GM15510 (cell line): ENCODE measurements around the gene SLC31A1.

Experiments
- POLR2A ChIP-seq: IDR thresholded peaks from 3 replicates; pipeline ENCODE4 v1.6.1; 2011; ENCODE audit warnings: borderline replicate concordance; ENCODE audit not compliant: insufficient read length; ENCODE audit errors: extremely low read depth

Gene SLC31A1

DNA sequence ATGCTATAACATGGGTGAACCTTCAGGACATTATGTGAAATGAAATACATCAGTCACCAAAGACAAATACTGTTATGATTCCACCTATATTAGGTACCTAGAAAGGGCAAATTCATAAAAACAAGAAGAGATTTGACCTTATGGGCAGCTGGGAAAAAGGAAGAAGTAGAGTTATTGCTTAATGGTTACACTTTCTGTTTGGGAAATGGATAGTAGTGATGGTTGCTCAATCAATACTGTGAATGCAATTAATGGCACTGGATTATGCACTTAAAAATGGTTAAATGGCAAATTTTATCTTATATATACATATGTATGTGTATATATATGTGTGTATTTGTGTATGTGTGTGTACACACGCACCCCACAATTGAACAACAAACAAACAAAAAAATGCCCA lies 15.5 kb upstream of the SLC31A1 start:
- TF ChIP-seq POLR2A = no peak

DNA sequence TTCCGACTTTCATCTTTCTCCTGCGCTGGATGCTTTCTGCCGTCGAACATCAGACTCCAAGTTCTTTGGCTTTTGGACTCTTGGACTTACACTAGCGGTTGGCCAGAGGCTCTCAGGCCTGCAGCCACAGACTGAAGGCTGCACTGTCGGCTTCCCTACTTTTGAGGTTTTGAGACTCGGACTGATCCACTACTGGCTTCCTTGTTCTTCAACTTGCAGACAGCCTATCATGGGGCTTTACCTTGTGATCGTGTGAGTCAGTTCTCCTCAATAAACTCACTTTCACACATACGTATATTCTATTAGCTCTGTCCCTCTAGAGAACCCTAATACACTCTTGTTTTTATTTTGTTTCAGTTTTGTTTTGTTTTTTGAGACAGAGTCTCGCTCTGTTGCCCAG lies 10.5 kb upstream of the SLC31A1 start:
- no peak for TF ChIP-seq POLR2A

DNA sequence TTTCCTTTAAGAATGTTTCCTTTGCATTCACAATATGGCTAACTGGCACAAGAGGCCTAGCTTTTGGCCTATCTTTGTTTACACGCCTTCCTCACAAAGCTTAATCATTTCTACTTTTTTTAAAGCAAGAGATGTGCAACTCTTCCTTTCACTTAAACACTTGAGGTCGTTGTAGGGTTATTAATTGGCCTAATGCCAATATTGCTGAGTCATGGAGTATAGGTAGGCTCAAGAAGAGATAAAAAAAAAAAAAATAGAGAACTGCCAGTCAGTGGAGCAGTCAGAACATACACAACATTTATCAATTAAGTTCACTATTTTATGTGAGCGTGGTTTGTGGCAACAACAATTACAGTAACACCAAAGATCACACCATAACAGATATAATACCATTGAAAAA lies 6.2 kb upstream of the SLC31A1 start:
- no peak for TF ChIP-seq POLR2A

DNA sequence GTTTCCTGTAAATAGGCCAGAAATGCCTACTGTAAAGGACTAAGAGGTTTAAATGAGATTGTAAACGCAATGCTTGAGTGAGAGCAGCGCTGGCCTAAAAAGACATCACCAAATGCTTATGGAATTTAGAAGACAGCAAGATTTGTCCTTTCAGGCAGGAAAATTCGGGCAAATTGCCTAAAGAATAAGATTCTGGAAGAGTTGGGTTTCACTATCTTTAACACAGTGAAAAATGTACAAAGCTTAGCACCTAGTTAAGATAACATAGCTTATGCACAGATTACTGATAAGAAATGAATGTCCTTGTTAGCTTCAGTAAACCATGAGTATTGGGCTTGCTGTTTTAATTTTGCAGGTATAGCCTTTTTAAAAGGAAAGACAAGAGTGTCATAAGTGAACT lies 4.9 kb upstream of the SLC31A1 start:
- TF ChIP-seq POLR2A = no peak

DNA sequence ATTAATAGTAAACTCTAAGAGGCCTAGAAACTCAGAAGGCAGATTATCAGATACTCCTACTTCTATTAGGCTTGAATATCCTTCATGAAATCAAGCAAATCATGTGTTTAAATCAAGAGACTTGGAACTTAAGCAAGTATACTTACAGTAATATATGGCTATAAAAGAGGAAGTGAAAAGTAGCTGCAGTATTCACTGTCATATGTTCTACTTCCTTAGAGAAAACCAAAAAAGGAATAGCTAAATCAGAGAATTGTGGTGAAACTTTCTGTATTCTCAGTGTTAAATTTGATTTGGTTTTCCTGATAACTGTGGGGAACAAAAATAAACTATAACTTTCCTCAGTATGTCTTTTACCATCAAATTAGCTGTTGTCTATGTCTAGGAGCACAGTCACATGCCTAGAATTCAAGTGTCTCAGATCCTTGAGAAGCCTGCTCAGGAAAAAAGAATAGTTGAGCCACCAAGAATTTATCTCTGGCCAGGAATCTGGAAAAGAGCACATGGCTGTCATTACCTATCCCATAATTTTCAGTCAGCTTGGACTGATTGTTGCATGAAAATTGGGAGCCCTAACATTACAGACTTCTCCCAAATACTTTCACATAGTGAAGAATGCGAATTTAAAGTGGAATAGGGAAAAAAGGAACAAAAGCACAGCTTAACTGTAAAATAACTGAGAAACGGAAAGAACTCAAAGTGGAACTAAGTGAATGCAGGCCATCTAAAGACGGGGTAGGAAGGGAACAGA lies 2.0 kb upstream of the SLC31A1 start:
- TF ChIP-seq POLR2A = no peak

DNA sequence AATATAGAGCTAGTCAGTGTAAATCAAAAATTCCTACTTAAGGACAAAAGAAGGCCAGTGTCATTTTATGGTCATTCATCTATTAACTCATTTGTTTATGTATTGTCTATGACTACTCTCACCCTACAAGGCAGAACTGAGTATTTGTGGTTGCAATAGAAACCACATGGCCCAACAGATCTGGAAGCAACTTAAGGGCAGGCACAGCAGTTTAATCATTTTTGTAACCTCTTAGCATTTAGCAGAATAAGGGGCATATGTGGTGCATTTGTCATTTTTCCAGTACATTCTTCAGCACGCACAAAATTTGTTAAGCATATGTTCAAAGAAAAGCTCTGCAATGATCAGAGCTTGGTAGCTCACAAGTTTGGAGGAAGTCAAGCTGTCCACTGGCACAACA lies 1.4 kb upstream of the SLC31A1 start:
- TF ChIP-seq POLR2A = no peak

DNA sequence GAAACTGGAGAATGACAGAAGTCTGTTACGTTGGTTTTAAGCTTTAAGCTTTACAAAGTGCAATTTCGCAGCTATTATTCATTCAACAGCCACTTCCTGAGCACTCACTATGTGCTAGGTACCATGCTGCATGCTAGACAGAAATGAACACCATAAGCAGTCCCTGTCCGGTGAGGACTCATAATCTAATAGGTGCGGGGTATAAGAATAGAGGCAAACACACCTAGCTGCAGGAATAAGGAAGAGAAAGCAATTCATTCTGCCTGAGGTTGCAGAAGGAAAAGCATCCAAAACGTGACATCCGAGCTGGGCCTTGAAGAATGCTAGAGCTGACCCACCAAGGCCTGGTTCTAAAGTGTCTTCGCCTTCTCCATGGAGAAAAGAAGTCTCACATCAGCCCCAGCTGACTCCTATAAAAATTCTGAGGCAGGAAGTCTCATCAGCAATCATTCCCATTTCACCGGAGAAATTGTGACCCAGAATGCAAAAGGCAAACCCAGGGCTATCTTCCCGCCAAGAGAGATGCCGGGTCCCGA lies 809 bp upstream of the SLC31A1 start:
- no peak for TF ChIP-seq POLR2A

DNA sequence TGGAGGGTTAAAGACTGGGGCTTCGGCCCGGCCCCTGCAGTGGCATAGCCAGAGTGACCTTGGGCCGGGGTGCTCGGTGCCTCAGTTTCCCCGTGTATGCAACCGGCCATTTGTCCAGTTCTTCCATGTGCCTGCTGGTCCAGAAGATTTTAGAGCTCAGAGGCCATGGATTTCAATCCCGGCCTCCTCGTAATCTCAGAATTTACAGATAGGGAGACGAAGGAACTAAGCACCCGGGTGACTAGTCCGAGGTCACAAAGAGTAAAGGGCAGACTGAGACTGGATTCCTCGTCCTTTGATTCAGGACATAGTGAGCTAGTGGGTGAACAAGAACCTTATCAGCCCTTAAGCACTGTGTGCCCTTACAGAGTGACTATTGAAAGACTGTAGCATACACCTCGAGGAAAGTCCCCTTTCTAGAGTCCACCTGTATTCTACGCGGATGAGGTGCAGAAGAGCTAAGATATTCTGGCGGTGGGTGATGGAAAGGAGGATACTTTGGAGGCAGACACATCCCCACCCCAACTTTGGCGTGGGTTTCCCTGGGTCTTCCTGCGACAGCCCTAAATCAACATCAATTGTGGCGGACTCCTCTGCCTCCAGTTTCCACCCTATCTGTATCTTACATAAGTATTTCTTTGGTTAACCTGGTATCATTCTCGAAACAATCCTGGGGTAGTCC lies 597 bp downstream of the SLC31A1 start:
- TF ChIP-seq POLR2A = no peak

DNA sequence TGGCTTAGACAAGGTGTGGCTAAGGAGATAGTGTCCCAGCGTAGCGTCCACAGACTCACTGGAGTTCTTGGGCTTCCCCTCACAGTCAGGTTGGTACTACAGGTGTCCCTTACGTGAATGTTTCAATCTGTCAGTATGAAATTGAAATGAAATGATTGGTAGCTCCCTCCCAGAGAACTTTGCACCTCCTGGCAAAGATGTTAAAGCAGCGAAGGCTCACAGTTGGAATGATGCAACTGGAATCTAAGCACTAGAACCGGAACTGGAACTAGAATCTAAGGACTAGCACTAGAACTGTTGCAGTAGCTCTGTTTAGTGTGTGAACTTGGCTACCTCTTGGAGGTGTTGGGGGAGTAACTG lies 1.1 kb downstream of the SLC31A1 start:
- no peak for TF ChIP-seq POLR2A

DNA sequence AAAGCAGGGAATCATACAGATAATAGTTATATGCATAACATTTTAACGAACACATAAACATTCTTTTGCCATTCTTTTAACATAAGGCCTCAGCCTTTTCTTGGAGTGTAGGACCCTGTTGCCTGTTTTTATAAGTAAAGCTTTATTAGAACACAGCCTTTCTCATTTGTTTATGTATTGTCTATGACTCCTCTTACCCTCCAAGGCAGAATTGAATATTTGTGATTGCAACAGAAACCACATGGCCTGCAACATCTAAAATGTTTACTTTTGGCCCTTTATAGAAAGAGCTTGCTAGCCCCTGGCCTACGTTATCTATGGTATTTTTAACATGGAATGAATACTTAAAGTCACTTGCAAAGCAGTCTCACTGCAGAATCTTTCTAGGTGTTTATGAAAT lies 2.6 kb downstream of the SLC31A1 start:
- no peak for TF ChIP-seq POLR2A

DNA sequence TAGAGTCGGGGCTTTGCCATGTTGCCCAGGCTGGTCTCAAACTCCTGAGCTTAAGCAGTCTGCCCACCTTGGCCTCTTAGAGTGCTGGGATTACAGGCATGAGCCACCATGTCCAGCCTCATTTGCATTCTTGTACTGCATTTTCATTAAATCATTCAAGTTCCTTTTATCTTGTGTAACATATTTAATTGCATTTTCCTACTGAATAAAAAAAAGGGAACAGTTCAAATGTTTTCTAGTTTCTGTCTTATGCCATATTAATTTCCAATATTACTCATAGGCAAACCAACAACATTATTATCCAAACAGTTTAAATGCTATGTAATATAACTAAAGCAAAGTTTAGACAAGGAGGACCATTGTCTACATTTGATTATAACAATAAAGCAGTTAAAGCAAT lies 6.1 kb downstream of the SLC31A1 start:
- TF ChIP-seq POLR2A = no peak

DNA sequence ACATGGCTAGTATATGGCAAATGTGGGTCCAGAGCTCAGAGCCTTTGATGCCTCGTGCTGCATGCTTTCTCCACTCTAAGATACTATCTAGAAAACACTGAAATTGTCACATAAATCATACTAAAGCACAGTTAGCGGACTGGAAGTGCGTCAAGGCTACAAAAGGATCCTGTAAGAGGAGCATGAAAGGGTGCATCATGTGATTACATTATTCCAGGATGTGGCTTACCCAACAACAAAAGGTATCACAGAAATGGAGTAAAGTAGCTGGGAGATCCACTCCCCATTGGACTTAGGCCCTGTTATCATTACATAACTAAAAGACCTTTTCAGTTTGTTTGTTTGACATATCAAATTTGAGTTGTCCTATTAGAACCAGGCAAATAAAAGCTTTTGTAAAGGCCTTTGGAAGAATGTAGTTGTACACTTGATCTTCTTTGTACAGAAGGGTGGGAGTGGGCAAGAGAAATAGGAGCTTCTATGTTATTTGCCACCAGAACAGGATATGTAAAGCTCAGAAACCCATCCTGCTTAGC lies 6.9 kb downstream of the SLC31A1 start:
- no peak for TF ChIP-seq POLR2A

DNA sequence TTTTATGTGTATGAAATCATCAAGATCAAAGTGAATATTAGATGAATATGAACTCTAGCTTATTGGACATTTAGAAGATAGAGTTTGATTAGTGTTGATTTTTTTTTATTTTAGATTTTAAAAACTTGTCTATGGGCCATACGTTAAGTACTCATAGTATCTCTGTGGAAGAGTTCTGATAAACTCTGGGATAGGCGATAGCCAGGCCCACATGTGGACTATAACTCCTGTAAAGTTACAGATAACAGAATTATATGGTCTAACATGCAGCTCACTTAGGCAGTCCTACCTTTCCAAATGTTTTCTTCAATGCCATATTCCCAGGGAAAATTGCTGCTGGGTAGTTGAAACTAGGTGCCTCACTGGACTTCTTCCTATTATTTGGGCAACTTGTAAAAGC lies 10.4 kb downstream of the SLC31A1 start:
- no peak for TF ChIP-seq POLR2A

DNA sequence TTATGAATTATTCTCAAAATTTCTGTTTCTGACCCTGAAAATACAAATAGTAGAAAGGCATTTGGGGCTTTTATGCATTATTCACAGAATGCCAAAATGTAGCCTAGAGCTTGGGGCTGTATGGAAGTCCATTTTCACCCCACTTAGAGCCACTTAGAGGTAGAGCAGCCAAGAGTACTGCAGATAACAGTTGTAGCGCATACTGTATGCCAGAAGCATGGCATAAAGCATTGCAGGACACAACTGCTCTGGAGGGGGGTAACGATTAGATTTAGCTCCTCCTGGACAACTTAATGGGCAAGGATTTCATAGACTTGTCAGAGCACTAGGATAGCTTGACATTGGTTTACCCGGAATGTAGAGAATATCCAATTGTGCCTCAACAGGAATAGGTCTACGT lies 15.7 kb downstream of the SLC31A1 start:
- TF ChIP-seq POLR2A = no peak

DNA sequence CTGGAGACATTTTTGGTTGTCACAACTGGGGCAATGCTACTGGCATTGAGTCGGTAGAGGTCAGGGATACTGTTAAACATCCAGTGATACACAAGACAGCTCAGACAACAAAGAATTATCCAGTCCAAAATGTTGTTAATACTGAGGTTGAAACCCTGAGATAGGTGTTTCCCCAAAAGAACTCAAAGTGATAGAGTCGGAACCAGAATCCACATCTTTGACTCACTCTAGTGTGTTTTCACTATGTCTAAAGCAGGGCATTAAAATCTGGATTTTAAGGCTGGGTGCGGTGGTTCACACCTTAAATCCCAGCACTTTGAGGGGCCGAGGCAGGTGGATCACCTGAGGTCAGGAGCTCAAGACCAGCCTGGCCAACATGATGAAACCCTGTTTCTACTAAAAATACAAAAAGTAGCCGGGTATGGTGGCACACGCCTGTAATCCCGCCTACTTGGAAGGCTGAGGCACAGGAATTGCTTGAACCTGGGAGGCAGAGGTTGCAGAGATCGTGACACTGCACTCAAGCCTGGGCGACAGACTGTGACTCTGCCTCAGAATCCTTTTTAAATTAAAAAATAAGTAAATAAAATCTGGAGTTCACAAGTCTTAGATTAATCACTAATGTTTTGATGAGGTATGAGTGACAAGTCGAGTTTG lies 17.0 kb downstream of the SLC31A1 start:
- no peak for TF ChIP-seq POLR2A
